ENCODE data around the gene ADAMTSL2. TPM values are rescaled to one million over a fixed set of nuclear protein-coding genes. Genes with fewer than 3 reads are reported as not detected.

The ADAMTSL2 gene
- total RNA-seq, 2 donors from 2014 or later: 4.9 to 27.7 TPM

GRCh38 chr9:133515615-133516255 is 18.8 kb upstream of the ADAMTSL2 start:
- TF ChIP-seq CTCF (IDR thresholded peaks at IDR 0.05): no peak
- Histone ChIP-seq H3K36me3 (no peaks in the 10 kb centered on the region), H3K4me3 (no peak overlapping the region), H3K27ac (no peak overlapping the region), H3K27me3 (no peaks in the 10 kb centered on the region), H3K4me1 (peaks cover 0 to 22% of the 10 kb centered on the region in 2 donors), H3K9me3 (no peaks in the 10 kb centered on the region)
- DNase-seq (ENCODE audit: low spot score): no peak

- no peaks in the 10 kb centered on the region for H3K9me3 ChIP-seq
- no peak overlapping the region for H3K4me3 ChIP-seq
- H3K4me1 ChIP-seq: peaks cover 0 to 22% of the 10 kb centered on the region in 2 donors
- DNase-seq (ENCODE audit: low spot score): no peak
- no peaks in the 10 kb centered on the region for H3K36me3 ChIP-seq
- H3K27me3 ChIP-seq: no peaks in the 10 kb centered on the region
- TF ChIP-seq CTCF (IDR thresholded peaks at IDR 0.05): no peak
- H3K27ac ChIP-seq: no peak overlapping the region
These were observed 18.1 kb upstream of the ADAMTSL2 start for GRCh38 chr9:133516256-133516960.

- no peak overlapping the region for H3K27ac ChIP-seq
- H3K4me3 ChIP-seq: no peak overlapping the region
- H3K9me3 ChIP-seq: no peaks in the 10 kb centered on the region
- no peak for DNase-seq (ENCODE audit: low spot score)
- no peak for TF ChIP-seq CTCF (IDR thresholded peaks at IDR 0.05)
- peaks cover 0 to 22% of the 10 kb centered on the region in 2 donors for H3K4me1 ChIP-seq
- H3K27me3 ChIP-seq: no peaks in the 10 kb centered on the region
- no peaks in the 10 kb centered on the region for H3K36me3 ChIP-seq
These were observed 17.5 kb upstream of the ADAMTSL2 start for GRCh38 chr9:133516961-133517350.

GRCh38 chr9:133517711-133518110 is 16.8 kb upstream of the ADAMTSL2 start:
- Histone ChIP-seq H3K4me1 (peaks cover 0 to 22% of the 10 kb centered on the region in 2 donors), H3K27me3 (no peaks in the 10 kb centered on the region), H3K27ac (no peak overlapping the region), H3K9me3 (no peaks in the 10 kb centered on the region), H3K36me3 (no peaks in the 10 kb centered on the region), H3K4me3 (no peak overlapping the region)
- no peak for DNase-seq (ENCODE audit: low spot score)
- TF ChIP-seq CTCF (IDR thresholded peaks at IDR 0.05): no peak

GRCh38 chr9:133518200-133518599 is 16.3 kb upstream of the ADAMTSL2 start:
- H3K27ac ChIP-seq: no peak overlapping the region
- H3K4me3 ChIP-seq: no peak overlapping the region
- no peak for TF ChIP-seq CTCF (IDR thresholded peaks at IDR 0.05)
- H3K36me3 ChIP-seq: no peaks in the 10 kb centered on the region
- no peaks in the 10 kb centered on the region for H3K27me3 ChIP-seq
- no peaks in the 10 kb centered on the region for H3K9me3 ChIP-seq
- H3K4me1 ChIP-seq: peaks cover 0 to 18% of the 10 kb centered on the region in 2 donors
- no peak for DNase-seq (ENCODE audit: low spot score)
